HepG2 (cell line): ENCODE data around the gene TM2D3. TPM values are rescaled to one million over a fixed set of nuclear protein-coding genes. Genes with fewer than 3 reads are reported as not detected.

ENCODE experiments used
- ATAC-seq: fragments of 200-7000 bp; cut with Tn5 transposase; 3 replicates; pipeline ENCODE4 v1.9.1; 2020; ENCODE audit warnings: mild to moderate bottlenecking, moderate library complexity
- BruUV-seq: library from RNA; stranded (reverse); fragments of 400-500 nt; replicated peaks from 2 replicates; lab custom pipeline; 2021; lab: Mats Ljungman, UMichigan
- CTCF ChIA-PET: fragments of 300-600 bp; formaldehyde crosslinking; extraction: SDS; loops from one replicate; lab custom pipeline; 2021; ENCODE audit warnings: low total read pairs, inconsistent platforms, low intra/inter-chr PET ratio; lab: Yijun Ruan, JAX
- POLR2A ChIA-PET: fragments of 350-600 bp; sonication (Branson Sonifier 250); formaldehyde crosslinking; loops from one replicate; lab custom pipeline; 2020; ENCODE audit warnings: antibody characterized with exemption, inconsistent platforms; lab: Yijun Ruan, JAX
- DNase-seq: peaks from one replicate; pipeline ENCODE4 v3.0.0-alpha.2; 2015; ENCODE audit warnings: low spot score
- FAIRE-seq: peaks from 3 replicates; lab custom pipeline; 2011; peaks lifted over from hg19 to GRCh38; lab: Jason Lieb, UNC
- H2AFZ ChIP-seq: one replicate; pipeline ENCODE4 v1.6.1; 2011; ENCODE audit warnings: low read length, inconsistent platforms
- H3K27ac ChIP-seq: fragments of 300-600 bp; 3 replicates; pipeline ENCODE4 v1.8.0; 2011; ENCODE audit warnings: mixed run types, mild to moderate bottlenecking, mixed read lengths, low read length, inconsistent platforms; ENCODE audit not compliant: insufficient read depth; ENCODE audit errors: extremely low read length
- H3K27me3 ChIP-seq, 2 experiments: fragments of 200-600 bp in 1 of 2; 2 replicates in 1 of 2; 3 replicates in 1 of 2; pipeline versions ENCODE4 v1.6.0 to v1.8.0; 2011; ENCODE audit warnings: low read length in 2 of 2, mild to moderate bottlenecking in 2 of 2, moderate library complexity in 2 of 2, inconsistent platforms in 1 of 2; ENCODE audit not compliant: insufficient read depth in 2 of 2, control insufficient read depth in 1 of 2
- H3K36me3 ChIP-seq, 2 experiments: fragments of 200-600 bp in 1 of 2; replicated peaks in 1 of 2; 2 replicates in 1 of 2; 3 replicates in 1 of 2; pipeline versions ENCODE4 v1.5.1 to v1.8.0; 2011; ENCODE audit warnings: low read length in 2 of 2, inconsistent platforms in 1 of 2; ENCODE audit not compliant: insufficient read depth in 2 of 2, control insufficient read depth in 1 of 2
- H3K4me1 ChIP-seq: 2 replicates; pipeline ENCODE4 v1.5.1; 2012; ENCODE audit warnings: low read length, inconsistent platforms; ENCODE audit not compliant: insufficient read depth
- H3K4me2 ChIP-seq: 2 replicates; pipeline ENCODE4 v1.6.0; 2011; ENCODE audit warnings: low read depth, low read length, inconsistent platforms
- H3K4me3 ChIP-seq, 3 experiments: fragments of 200-600 bp in 1 of 3; sonication (generic), shearing (Covaris generic) in 1 of 3; replicated peaks in 1 of 3; 2 replicates each; pipeline ENCODE4 v1.5.1; 2011 to 2016; ENCODE audit warnings: low read length in 3 of 3, inconsistent platforms in 2 of 3, low read depth in 2 of 3, mild to moderate bottlenecking in 2 of 3, control low read depth in 1 of 3, mixed read lengths in 1 of 3; ENCODE audit not compliant: insufficient read depth in 1 of 3
- H3K79me2 ChIP-seq: one replicate; pipeline ENCODE4 v1.6.1; 2011; ENCODE audit warnings: low read length, inconsistent platforms; ENCODE audit not compliant: insufficient read depth
- H3K9ac ChIP-seq: 2 replicates; pipeline ENCODE4 v1.6.0; 2011; ENCODE audit warnings: mild to moderate bottlenecking, low read depth, low read length, inconsistent platforms; ENCODE audit not compliant: insufficient read depth
- H3K9me3 ChIP-seq: 2 replicates; pipeline ENCODE4 v1.5.1; 2012; ENCODE audit warnings: mild to moderate bottlenecking, low read length
- H4K20me1 ChIP-seq: 2 replicates; pipeline ENCODE4 v1.6.0; 2011; ENCODE audit warnings: inconsistent platforms, mild to moderate bottlenecking, low read length, moderate library complexity; ENCODE audit not compliant: insufficient read depth
- AGO1 ChIP-seq: fragments of 200-400 bp; formaldehyde crosslinking; IDR thresholded peaks from 2 replicates; pipeline ENCODE4 v1.6.1; 2017; ENCODE audit warnings: mild to moderate bottlenecking, low read depth, low read length, moderate library complexity; ENCODE audit not compliant: poor library complexity, severe bottlenecking
- AGO2 ChIP-seq: fragments of 200-400 bp; formaldehyde crosslinking; optimal IDR thresholded peaks from 2 replicates; pipeline ENCODE3; 2017; ENCODE audit warnings: mild to moderate bottlenecking, low read depth, low read length, moderate library complexity
- ATF2 ChIP-seq: sonication (generic); formaldehyde crosslinking; IDR thresholded peaks from 2 replicates; pipeline ENCODE4 v1.4.0; 2020; ENCODE audit warnings: missing genetic modification reagents
- KLF13 ChIP-seq: sonication (generic); formaldehyde crosslinking; IDR thresholded peaks from 2 replicates; pipeline ENCODE4 v1.4.0; 2020; ENCODE audit warnings: mild to moderate bottlenecking, missing genetic modification reagents
- NR3C1 ChIP-seq: sonication (generic); formaldehyde crosslinking; IDR thresholded peaks from 2 replicates; pipeline ENCODE4 v1.4.0; 2020; ENCODE audit warnings: missing genetic modification reagents
- RFX3 ChIP-seq: IDR thresholded peaks from 2 replicates; pipeline ENCODE4 v1.6.1; 2016; ENCODE audit warnings: missing biosample characterization, missing genetic modification reagents
- SNAI1 ChIP-seq: sonication (generic); formaldehyde crosslinking; IDR thresholded peaks from 2 replicates; pipeline ENCODE4 v1.5.0; 2020; ENCODE audit warnings: mild to moderate bottlenecking, missing genetic modification reagents, borderline replicate concordance
- ZFP36L2 ChIP-seq: sonication (generic); formaldehyde crosslinking; IDR thresholded peaks from 2 replicates; pipeline ENCODE4 v1.4.0; 2020; ENCODE audit warnings: missing genetic modification reagents
- ZMAT3 ChIP-seq: sonication (generic); formaldehyde crosslinking; conservative IDR thresholded peaks from 2 replicates; pipeline ENCODE4 v1.7.0; 2021; ENCODE audit warnings: missing genetic modification reagents
- ZNF614 ChIP-seq: IDR thresholded peaks from 2 replicates; pipeline ENCODE4 v1.6.1; 2018; ENCODE audit warnings: missing biosample characterization, missing genetic modification reagents, inconsistent platforms, borderline replicate concordance
- WGBS: methylation state at CpG from one replicate; pipeline ENCODE4 v1.1.6; 2017; ENCODE audit warnings: low lambda C conversion rate; 5-methylcytosine and 5-hydroxymethylcytosine counted together
- in situ Hi-C: cut with HindIII; loops from 2 replicates; pipeline ENCODE4 v1.10.0; 2017; ENCODE audit warnings: low pct_unique_long_range_greater_than_20kb; ENCODE audit not compliant: extremely low pct_ligation_motif_present
- intact Hi-C: fragments of 100-400 bp; cut with micrococcal nuclease; formaldehyde crosslinking; loops from one replicate; pipeline ENCODE4 v1.10.0; 2022; ENCODE audit not compliant: unreplicated experiment
- polyA plus RNA-seq, 8 experiments: library from polyadenylated mRNA; depleted of rRNA in 3 of 8; stranded (reverse) in 7 of 8; unstranded in 1 of 8; fragments of >200 nt; fragmentation: Illumina TruSeq in 4 of 8; extraction: Trizol in 4 of 8; gene quantifications; 2 replicates each; pipeline versions ENCODE4 v1.2.1 to v1.2.3, GENCODE V29; 2011 to 2016; ENCODE audit warnings: low read depth in 4 of 8, missing spikeins in 1 of 8, mixed read lengths in 1 of 8; ENCODE audit not compliant: insufficient read depth in 1 of 8
- total RNA-seq, 5 experiments: library from RNA; depleted of rRNA; stranded (reverse); fragments of >200 nt; fragmentation: Illumina TruSeq; extraction: Trizol; gene quantifications; 2 replicates each; pipeline ENCODE4 v1.2.3, GENCODE V29; 2016; ENCODE audit warnings: low read depth in 1 of 5

Gene TM2D3
- total and polyA plus RNA-seq, 2 of the 13 experiments (the other 11 are each of a cell fraction or from before 2014, with no cell fraction given): 31.1 to 72.7 TPM

GRCh38 chr15:101676921-101677329, 24.7 kb upstream of the TM2D3 start:
- Histone ChIP-seq H3K4me2 (no peak overlapping the region), H3K27ac (no peak overlapping the region), H3K27me3 (no peaks in the 10 kb centered on the region), H3K9me3 (no peaks in the 10 kb centered on the region), H3K36me3 (peaks cover 6 to 42% of the 10 kb centered on the region in 2 experiments; a peak in 4 of 5 replicates), H4K20me1 (no peaks in the 10 kb centered on the region), H3K9ac (no peak overlapping the region), H3K4me1 (no peaks in the 10 kb centered on the region), H3K79me2 (no peaks in the 10 kb centered on the region), H2AFZ (no peak overlapping the region), H3K4me3 (no peak overlapping the region)
- TF ChIP-seq AGO1: no peak
- TF ChIP-seq NR3C1 (CRISPR knock-in tag): no peak
- TF ChIP-seq ZFP36L2 (CRISPR knock-in tag): no peak
- no peak for TF ChIP-seq KLF13
- no peak for TF ChIP-seq AGO2
- TF ChIP-seq ZMAT3 (CRISPR knock-in tag): no peak
- no peak for TF ChIP-seq ZNF614 (CRISPR knock-in tag)
- no peak for TF ChIP-seq RFX3 (CRISPR knock-in tag)
- TF ChIP-seq SNAI1: no peak
- TF ChIP-seq ATF2 (CRISPR knock-in tag): no peak
- DNase-seq (no peak), ATAC-seq (no peak), FAIRE-seq (no peak)
- WGBS: 97% methylated on average over 4 of the region's 4 CpGs
- POLR2A ChIA-PET: no interaction called here
- intact Hi-C loops: no loop called here
- in situ Hi-C loops: no loop called here
- CTCF ChIA-PET: no interaction called here
- BruUV-seq: no TSS peak
